Left kidney (tissue), 2 donors: ENCODE measurements around the gene ADPRM. TPM values are rescaled to one million over a fixed set of nuclear protein-coding genes. Genes with fewer than 3 reads are reported as not detected.
A peak's percentile ranks its signal among the peaks of the same experiment; 100 is the strongest.
"Not testable (repeated sequence)": the region's sequence is repeated elsewhere in the genome, so short reads cannot be mapped to it uniquely, and the experiment has no call there.

ENCODE experiments used
- DNase-seq: peaks from one replicate; pipeline ENCODE4 v3.0.0-alpha.2; 2013
- polyA plus RNA-seq: library from polyadenylated mRNA; unstranded; fragments of 120-200 nt; gene quantifications from one replicate; pipeline ENCODE4 v1.2.1, GENCODE V29; 2013; ENCODE audit not compliant: insufficient read length

Gene ADPRM
- polyA plus RNA-seq, 1 donor = 14.3 TPM

DNA sequence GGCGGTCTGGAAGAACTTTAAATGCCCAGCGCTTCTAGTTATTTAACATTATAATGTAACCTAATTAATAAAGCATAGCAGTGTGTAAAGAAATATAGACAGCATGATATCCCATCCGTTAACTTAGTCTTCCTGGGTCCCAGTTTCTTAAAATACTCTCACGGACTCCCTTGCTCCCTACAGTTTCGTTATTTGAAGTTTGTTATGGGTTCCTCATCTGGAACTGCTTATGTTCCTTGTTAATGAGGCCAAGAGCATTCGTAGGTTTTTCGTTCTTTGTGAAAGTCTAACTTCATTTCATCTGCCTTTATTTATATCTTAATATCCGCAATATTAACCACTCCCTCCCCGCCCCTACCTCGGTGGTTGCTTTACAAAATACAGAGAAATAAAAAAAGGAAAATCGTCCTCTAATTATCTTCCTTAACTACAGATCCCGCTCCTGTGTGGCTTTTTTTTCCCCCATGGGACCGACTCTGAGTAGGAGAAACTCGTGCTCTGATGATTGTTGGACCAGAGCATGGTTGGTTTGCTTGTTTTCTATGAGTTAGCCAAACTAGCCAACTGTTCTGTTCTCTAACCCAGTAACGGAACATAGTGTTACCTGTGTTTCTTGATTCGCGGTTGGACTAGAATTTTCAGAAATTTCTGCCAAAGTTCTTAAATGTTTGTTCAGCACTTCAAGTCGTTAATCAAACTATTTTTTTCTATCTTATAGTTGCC, 863 bp downstream of the ADPRM start:
- no peak for DNase-seq

DNA sequence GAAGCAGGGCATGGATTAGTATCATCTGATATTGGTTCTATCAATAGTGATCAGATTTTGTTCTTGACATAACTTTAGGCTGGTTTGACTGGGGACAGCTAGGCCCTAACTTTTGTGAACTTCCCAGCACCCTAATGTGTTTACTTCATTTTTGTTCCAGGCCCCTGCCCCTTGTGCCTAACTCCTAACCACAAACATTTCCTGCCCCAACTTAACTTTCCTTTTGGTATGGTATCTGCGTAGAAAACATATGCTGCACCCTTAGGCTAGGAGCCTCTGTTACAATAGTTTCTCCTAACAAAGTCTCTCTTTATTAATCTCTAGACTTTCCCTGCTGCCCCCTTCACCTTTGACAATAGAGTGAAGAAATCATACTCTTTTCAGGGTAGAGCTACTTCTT, 2.5 kb downstream of the ADPRM start:
- no peak for DNase-seq

GRCh38 chr17:10702574-10702973, 5.2 kb downstream of the ADPRM start:
- DNase-seq = no peak

DNA sequence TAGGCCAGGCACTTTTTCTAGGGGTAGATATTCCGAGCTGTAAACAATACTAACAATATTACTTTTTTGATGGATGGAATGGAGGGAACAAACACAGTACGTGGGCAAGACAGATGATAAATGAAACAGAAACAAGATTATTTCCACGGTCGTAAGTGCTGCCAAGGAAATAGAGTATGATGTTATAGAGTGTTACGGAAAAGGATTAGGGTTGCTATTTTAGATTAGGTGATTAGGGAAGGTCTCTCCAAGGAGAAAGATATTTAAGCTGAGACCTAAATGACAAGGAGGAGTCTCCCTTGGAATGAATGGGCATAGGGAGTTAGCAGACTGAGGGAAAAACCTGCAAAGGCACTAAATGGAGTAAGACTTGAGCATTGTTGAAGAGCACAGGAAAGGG, 8.3 kb downstream of the ADPRM start:
- no peak for DNase-seq

DNA sequence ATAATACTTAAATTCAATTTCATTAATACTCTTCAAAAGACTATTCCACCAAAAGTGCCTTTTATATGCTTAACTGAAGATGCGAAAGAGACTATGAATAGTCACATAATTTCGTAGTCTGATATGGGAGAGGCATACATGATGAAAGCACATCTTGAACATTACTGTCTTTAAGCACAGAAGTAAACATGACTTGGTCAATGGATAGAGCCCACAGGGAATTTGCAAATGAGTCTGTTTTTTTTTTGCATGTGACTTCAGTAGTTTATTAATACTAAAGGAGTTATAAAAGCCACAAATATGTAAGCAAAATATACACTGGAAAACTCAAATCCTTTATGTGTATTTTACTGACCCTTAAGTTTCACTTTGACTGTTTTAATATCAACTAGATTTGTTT, 15.9 kb downstream of the ADPRM start:
- no peak for DNase-seq

- no peak for DNase-seq
Observed at GRCh38 chr17:10716218-10716617, 18.8 kb downstream of the ADPRM start.

GRCh38 chr17:10718547-10718946, 21.2 kb downstream of the ADPRM start:
- no peak for DNase-seq

- DNase-seq = no peak
Observed at GRCh38 chr17:10724546-10725195, 27.3 kb downstream of the ADPRM start.

GRCh38 chr17:10725262-10725661, 27.9 kb downstream of the ADPRM start:
- no peak for DNase-seq

- no peak for DNase-seq
Observed at GRCh38 chr17:10726196-10726595, 28.8 kb downstream of the ADPRM start.

- no peak for DNase-seq
Observed at GRCh38 chr17:10727192-10727591, 29.8 kb downstream of the ADPRM start.

- no peak for DNase-seq
Observed at GRCh38 chr17:10728331-10728892, 31.0 kb downstream of the ADPRM start.

DNA sequence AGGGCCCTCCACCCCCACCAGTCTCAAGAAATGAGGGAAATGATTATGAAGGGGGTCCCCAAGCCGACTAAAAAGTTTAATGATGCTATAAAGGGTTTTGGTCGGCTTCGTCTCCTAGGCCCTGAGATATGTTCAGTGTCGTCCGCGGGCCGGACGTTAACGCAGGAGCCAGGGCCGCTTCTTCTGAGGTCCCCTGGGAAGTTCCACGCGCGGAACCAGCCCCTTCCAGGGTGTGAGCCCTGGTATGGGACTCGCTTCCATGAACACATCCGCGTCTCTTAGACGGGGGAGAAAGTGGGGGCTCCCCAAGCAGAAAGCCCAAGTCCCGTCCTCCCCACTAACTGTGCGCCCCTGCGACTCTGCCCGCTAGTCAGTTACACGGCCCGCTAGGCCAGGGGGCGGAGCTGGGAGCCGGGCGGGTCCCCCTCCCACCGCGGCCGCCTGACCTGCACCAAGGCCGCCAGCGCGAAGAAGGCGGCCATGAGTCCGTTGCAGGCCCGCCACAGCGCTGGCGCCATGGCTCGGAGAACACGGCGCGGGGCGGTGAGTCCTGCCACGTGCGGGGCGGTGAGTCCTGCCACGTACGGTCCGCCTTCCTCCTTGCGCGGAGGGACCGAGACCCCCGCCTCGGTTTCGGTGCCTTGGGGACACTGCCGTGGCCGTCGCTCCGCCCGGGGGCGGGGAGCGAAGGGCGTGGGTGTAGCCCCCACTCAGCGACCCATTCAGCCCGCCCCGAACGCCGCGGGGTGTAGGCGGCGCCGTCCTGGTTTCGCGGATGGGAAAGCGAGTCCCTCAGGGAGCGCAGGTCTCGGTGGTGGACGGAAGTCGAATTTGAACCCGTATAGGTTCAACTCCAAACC, 32.2 kb downstream of the ADPRM start, which contains the start of gene TMEM220:
TSS of gene TMEM220 (minus strand) at position 690 of the 860 bp plus-strand sequence. CDS start at position 518, 172 bp downstream.
- peak; percentile 70 for DNase-seq

GRCh38 chr17:10730247-10730646, 32.9 kb downstream of the ADPRM start:
- DNase-seq = not testable (repeated sequence)

- no peak for DNase-seq
Observed at GRCh38 chr17:10731408-10731879, 34.0 kb downstream of the ADPRM start.

DNA sequence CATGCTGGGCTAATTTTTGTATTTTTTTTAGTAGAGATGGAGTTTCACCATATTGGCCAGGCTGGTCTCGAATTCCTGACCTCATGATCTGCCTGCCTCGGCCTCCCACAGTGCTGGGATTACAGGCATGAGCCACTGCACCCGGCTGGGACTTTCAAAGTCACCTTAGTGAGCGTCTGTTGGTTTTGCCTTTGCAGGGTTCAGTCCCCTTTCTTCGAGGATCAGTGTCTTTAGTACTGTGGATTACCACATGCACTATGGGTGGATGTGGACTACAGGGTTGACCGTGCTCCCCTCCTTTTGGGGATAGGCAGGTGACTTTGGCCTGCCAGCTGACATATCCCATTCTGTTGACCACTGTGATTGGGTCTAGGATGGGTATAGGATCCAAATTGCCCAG, 34.7 kb downstream of the ADPRM start:
- not testable (repeated sequence) for DNase-seq

GRCh38 chr17:10733666-10734065, 36.3 kb downstream of the ADPRM start:
- no peak for DNase-seq

DNA sequence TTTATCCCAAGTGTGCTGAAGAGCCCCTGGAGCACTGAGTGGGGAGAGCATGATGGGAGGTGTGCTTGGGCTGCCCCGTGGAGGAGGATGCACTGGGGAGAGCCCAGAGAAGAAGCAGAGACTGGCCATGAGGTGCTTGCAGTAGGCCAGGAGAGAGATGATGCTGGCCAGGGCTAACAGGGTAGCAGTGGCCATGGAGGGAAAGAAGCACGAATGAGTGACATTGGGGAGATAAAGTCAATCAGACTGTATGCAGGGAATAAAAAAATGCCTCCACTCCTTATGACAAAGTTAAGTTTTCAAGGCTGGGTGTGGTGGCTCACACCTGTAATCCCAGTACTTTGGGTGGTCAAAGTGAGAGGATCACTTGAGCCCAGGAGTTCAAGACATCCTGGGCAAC, 37.9 kb downstream of the ADPRM start:
- no peak for DNase-seq

GRCh38 chr17:10735821-10736220, 38.4 kb downstream of the ADPRM start:
- no peak for DNase-seq

DNA sequence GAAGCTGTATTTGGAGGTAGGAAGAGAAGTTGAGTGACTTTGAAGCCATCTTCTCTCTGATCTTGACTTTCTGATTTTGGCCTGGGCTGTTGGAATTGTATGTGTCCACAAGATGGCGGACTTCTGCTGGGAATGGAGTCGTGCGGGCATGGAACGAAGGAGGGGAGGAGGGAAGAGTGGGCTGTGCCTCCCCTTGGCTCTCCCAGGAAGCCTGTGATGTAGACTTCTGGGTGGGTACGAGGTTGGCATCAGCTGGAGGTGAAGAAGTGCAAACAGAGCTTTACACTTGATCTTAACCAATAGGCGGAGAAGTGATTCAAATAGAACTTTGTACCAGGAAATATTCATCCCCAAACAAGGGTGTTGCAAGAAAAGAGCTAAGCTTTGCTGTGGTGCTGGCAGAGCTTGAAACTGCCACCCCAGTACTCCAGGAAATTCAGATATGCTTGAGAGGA, 39.8 kb downstream of the ADPRM start:
- DNase-seq = no peak

DNA sequence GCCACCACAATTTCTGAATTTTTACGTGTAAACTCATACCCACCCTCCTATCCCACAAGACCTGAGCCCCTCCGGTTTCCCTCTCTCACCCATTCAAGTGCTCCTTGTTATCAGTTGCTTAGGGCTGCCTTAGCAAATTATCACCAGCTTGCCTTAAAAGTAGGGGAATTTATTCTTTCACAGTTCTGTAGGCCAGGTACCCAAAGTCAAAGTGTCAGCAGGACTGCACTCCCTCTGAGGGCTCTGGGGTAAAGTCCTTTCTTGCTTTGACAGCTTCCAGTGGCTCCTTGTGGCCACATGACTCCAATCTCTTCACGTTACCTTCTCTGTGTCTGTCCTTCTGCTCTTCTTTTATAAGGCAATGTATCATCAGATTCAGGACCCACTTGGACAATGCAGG, 40.3 kb downstream of the ADPRM start:
- DNase-seq = no peak
